Measurements from ENCODE around the gene ENAH.

Gene ENAH

DNA sequence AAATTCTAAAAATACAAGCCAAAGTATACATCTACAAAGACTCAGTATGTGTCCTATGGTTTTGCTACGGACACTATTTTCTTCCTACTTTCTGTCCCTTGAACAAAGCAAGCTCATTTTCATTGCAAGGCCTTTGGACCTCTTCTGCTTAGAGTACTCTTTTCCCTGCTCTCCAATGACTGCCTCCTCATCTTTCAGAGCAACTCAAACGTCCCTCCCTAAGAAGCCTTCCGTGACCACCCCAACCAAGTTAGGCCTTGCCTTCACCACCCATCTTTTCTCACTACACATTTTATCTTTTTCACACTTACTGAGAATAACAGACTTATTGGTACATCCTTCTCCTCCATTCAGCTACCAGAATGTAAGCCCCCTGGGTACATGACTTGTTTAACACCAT is 39.9 kb downstream of the ENAH start:
- ATAC-seq (no peak), DNase-seq (no peak)
- Mint-ChIP-seq H3K27ac (no peak overlapping the region), H3K36me3 (ENCODE audit: low read depth) (no peaks in the 10 kb centered on the region), H3K4me3 (no peak overlapping the region), H3K27me3 (no peaks in the 10 kb centered on the region), H3K9me3 (no peaks in the 10 kb centered on the region), H3K4me1 (no peaks in the 10 kb centered on the region)

DNA sequence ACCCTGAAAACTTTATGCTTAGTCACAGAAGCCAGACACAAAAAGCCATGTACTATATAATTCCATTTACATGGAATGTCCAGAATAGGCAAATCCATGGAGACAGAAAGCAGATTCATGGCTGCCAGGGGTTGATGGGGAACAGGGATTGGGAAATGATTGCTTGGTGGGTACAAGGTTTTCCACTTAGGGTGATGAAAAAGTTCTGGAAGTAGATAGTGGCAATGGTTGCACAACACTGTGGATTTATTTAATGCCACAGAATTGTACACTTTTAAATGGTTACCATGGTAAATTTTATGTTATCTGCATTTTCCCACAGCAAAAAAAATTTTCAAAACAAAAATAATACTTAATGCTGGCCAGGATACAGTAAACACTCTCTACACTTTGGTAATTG is 40.6 kb downstream of the ENAH start:
- Mint-ChIP-seq H3K27ac (no peak overlapping the region), H3K27me3 (no peaks in the 10 kb centered on the region), H3K36me3 (ENCODE audit: low read depth) (no peaks in the 10 kb centered on the region), H3K9me3 (no peaks in the 10 kb centered on the region), H3K4me1 (no peaks in the 10 kb centered on the region), H3K4me3 (no peak overlapping the region)
- ATAC-seq: no peak
- DNase-seq: no peak

DNA sequence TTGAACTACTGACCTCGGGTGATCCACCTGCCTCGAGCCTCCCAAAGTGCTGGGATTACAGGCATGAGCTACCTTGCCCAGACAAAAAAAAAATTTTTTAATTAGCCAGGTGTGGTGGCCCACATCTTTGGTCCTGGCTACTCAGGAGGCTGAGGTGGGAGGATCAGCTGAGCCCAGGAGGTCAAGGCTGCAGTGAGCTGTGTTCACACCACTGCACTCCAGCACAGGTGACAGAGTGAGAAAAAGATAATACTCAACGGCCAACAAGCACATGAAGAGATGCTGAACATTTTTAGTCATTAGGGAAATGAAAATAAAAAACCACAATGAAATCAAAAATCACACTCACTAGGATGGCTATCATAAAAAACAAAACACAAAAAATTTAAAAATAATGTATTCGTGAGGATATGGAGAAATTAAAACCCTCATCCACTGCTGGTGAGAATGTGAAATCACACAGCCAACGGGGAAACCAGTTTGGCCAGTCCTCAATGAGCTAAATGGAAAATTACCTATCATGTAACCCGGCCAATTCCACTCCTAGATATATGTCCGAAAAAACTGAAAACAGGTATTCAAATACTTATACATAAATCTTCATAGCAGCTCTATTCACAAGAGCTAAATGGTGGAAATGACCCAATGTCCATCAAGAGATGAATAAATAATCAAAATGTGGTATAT is 41.2 kb downstream of the ENAH start:
- no peak overlapping the region for H3K4me3 Mint-ChIP-seq
- no peak for ATAC-seq
- H3K36me3 Mint-ChIP-seq (ENCODE audit: low read depth): no peaks in the 10 kb centered on the region
- DNase-seq: no peak
- no peaks in the 10 kb centered on the region for H3K9me3 Mint-ChIP-seq
- no peak overlapping the region for H3K27ac Mint-ChIP-seq
- no peaks in the 10 kb centered on the region for H3K4me1 Mint-ChIP-seq
- H3K27me3 Mint-ChIP-seq: no peaks in the 10 kb centered on the region

DNA sequence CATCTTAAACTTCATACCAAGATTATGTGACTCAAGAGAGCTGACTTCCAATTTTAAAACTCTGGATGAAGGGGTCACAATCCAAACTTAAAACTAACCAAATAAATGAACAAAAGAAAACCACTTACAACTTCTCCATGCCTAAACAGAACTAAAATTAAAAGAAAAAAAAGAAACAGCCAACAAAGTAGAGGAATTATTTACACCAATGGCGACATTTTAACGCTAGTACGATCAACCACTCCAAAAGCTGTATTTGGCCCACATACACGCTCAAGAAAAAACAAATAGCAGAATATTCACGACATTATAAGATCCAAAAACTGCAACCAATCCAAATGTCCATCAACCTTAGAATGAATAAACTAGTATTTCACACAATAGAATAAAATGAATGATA is 42.4 kb downstream of the ENAH start:
- no peaks in the 10 kb centered on the region for H3K9me3 Mint-ChIP-seq
- ATAC-seq (no peak), DNase-seq (no peak)
- H3K4me1 Mint-ChIP-seq: no peaks in the 10 kb centered on the region
- H3K27ac Mint-ChIP-seq: no peak overlapping the region
- no peak overlapping the region for H3K4me3 Mint-ChIP-seq
- no peaks in the 10 kb centered on the region for H3K27me3 Mint-ChIP-seq
- H3K36me3 Mint-ChIP-seq (ENCODE audit: low read depth): no peaks in the 10 kb centered on the region

DNA sequence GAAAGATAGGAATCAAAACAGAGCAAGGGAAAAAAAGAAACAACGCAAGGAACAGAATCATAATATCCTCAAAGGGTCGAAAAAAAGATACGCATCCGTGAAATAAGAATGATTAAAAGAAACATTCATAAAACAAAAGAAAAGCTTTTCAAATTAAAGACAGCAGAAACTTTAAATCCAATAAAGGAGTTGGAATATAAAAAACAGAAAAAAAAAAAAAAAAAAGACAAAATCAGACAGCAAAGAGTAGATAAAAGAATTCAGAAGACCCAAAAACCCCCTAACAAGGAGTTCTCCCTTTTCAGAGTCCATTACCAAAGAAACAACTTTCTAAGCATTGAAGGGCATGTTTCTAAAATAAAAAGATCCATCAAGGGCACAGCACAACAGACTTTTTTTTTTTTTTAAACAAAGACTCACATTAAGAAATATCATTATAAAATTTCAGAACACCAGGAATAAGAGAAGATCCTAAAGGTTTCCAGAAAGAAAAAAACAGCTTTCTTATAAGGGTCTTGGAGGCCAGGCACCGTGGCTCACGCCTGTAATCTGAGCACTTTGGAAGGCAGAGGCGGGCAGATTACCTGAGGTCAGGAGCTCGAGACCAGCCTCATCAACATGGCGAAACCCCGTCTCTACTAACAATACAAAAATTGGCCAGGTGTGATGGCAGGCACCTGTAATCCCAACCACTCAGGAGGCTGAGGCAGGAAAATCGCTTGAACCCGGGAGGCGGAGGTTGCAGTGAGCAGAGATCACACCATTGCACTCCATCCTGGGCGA is 44.7 kb downstream of the ENAH start:
- Mint-ChIP-seq H3K27ac (no peak overlapping the region), H3K27me3 (no peaks in the 10 kb centered on the region), H3K4me3 (no peak overlapping the region), H3K36me3 (ENCODE audit: low read depth) (no peaks in the 10 kb centered on the region), H3K4me1 (no peaks in the 10 kb centered on the region), H3K9me3 (no peaks in the 10 kb centered on the region)
- no peak for ATAC-seq
- no peak for DNase-seq

DNA sequence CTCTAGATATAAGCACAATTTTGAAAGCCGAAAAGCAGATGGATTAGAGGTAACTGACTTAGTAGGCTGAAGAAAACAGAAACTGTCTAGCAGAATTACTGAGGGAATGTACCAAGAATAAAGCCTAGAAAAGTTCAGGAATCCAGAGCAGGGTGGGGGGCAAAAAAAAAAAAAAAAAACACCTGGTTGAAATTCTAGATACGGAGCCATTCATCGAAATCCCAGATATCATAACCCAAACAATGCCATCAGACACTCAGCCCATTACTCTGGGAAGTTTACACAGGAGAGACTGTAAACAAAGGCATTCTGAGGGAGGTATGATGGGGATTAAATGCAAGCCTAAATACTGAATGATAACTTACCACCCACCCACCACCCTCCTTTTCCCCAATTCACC is 45.6 kb downstream of the ENAH start:
- Mint-ChIP-seq H3K4me1 (no peaks in the 10 kb centered on the region), H3K9me3 (no peaks in the 10 kb centered on the region), H3K27ac (no peak overlapping the region), H3K36me3 (ENCODE audit: low read depth) (no peaks in the 10 kb centered on the region), H3K4me3 (no peak overlapping the region), H3K27me3 (no peaks in the 10 kb centered on the region)
- no peak for ATAC-seq
- DNase-seq: no peak

DNA sequence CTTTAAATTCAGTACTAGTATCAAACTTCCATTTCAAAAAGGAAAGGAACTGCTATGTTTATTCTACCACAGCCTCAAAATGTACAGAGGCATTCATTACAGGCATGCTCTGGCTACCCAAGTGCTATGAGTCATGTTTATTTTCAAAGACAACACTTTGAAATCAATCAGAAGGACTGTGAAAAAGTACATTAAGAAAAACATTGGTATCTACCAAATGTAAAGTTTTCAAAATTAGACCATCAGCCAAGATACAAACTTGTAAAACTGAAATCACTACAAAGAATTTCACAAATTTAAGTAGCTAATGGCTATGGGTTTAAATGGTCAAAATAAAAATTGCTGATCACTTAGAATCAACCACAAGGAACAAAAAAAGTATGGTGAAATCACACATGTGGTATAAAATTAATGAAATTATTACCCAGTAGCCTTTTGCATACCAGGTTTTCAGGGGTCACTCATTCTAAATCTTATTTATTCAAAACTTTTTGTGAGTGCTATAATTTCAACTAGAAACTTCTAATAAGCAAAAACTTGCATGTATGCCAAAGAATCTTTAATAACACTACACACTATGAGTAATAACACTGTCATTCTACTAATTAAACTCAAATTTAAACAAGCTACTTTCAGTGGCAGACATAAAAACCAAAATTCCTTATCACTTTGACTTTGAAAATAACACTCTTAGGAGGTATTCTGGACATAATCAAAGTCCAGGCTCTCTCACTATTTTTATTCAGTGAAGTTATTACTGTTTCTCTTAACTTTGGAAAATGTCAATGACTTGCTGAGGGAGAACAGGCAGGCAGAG is 49.2 kb downstream of the ENAH start:
- DNase-seq: no peak
- Mint-ChIP-seq H3K9me3 (peaks cover 4% of the 10 kb centered on the region), H3K4me3 (no peak overlapping the region), H3K27me3 (no peaks in the 10 kb centered on the region), H3K27ac (no peak overlapping the region), H3K4me1 (no peaks in the 10 kb centered on the region), H3K36me3 (ENCODE audit: low read depth) (no peaks in the 10 kb centered on the region)
- no peak for ATAC-seq

DNA sequence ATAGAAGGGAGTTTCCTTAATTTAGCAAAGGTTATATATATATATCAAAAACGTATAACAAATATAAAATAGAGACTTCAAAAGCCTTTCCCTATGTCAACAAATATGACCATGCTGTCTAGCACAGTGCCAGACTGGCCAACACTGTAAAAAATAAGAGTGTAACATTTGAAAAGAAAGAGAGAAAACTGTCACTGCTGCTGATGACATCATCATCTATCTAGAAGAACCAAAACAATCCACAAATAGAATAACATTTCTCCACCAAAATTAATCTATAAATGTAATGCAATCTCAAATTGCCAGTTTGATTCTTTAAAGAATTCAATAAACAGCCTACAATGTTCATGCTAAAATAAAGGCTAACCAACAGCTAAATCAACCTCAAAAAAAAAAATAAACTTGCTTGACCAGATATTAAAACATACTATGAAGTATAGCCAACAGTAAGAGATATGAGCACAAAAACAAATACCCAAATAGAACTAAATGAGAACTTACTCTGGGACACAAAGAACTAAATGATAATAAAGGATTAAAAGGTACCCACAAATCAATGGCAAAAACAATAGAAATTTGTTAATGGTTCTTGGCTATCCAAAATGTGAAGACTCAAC is 50.2 kb downstream of the ENAH start:
- no peak for ATAC-seq

DNA sequence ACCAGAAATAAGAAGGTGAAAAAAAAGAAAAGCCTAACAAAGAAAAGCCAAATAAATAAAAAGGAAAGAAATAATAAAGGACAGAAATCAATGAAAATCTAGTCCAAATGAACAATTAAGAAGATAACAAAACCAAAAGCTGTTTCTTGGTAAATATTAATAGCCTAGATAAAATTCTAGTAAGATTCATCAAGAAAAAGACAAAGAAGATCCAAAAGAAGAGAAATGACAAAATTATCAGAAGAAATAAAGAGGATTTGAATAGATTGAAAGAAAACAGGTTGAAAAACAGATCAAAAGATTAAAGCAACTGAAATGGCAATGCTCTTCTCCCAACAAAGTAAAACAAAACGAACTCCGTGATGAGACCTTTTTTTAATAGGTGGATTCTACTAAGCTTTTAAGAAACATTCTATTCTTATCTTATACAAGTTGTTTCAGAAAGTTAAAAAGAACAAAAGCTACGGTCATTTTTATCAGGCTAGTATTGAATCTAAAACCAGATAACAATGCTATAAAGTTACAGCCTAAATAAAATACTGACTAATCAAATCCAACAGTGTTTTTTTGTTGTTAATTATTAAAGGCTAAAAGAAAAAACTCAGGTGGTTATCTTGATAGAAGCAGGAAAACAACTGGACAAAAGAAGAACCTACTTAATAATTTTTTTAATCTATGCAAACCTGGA is 50.9 kb downstream of the ENAH start:
- ATAC-seq (no peak), DNase-seq (no peak)
- peaks cover 4% of the 10 kb centered on the region for H3K9me3 Mint-ChIP-seq
- no peaks in the 10 kb centered on the region for H3K36me3 Mint-ChIP-seq (ENCODE audit: low read depth)
- H3K27me3 Mint-ChIP-seq: no peaks in the 10 kb centered on the region
- H3K4me1 Mint-ChIP-seq: no peaks in the 10 kb centered on the region
- H3K4me3 Mint-ChIP-seq: no peak overlapping the region
- no peak overlapping the region for H3K27ac Mint-ChIP-seq

More for the DNA sequence above, 50.2 kb downstream of the ENAH start:
- H3K4me3 Mint-ChIP-seq: no peak overlapping the region
- H3K27me3 Mint-ChIP-seq: no peaks in the 10 kb centered on the region
- no peak for DNase-seq
- peaks cover 4% of the 10 kb centered on the region for H3K9me3 Mint-ChIP-seq
- no peak overlapping the region for H3K27ac Mint-ChIP-seq
- no peaks in the 10 kb centered on the region for H3K4me1 Mint-ChIP-seq
- H3K36me3 Mint-ChIP-seq (ENCODE audit: low read depth): no peaks in the 10 kb centered on the region

DNA sequence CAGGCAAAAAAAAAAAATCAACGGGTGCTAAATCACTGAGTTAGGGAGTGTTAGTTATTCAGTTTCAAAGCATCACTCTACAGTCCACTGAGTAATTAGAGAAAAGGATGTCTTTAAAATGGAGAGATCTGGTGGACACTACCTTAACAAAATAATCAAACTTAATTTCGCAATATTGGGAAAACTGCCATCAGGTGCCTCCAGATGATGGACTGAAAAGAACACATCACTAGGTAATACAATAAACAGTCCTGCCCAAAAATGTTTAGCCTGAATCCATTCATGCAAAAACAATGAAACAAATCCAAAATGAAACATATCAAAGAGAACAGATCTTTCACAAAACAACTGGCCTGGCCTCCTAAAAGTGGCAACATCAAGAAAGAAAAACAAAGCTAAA is 54.1 kb downstream of the ENAH start:
- no peak overlapping the region for H3K27ac Mint-ChIP-seq
- no peaks in the 10 kb centered on the region for H3K36me3 Mint-ChIP-seq (ENCODE audit: low read depth)
- no peaks in the 10 kb centered on the region for H3K4me1 Mint-ChIP-seq
- no peaks in the 10 kb centered on the region for H3K27me3 Mint-ChIP-seq
- ATAC-seq (no peak), DNase-seq (no peak)
- peaks cover 4% of the 10 kb centered on the region for H3K9me3 Mint-ChIP-seq
- H3K4me3 Mint-ChIP-seq: no peak overlapping the region

DNA sequence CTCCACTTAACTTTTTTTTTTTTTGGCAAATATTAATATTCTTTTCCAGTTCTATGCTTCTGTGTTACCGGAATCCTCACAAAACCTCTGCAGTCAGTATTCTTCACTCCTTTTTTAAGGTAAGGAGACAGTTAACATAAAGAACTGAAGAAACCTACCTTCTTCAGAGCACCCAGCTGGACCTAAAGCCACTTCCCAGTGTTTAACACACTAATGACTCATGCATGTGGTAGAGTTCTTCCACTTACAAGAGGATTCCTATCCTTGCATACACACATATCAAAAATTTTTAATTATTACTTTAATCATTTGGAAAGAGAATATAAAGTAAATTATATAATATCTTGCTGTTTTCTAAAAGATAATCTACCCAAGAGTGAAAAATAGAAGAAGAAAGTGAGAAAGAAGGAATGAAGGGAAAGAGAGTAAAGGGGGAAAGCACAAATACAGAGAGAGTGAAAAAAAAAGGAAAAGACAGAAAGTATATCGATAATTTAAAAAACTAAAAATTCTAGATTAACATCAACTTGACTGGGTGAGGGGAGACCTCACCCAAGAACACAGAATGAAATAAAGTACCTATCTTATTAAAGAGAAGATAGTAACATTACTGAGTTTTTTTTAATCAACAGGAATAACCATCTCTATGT is 54.9 kb downstream of the ENAH start:
- Mint-ChIP-seq H3K9me3 (peaks cover 4% of the 10 kb centered on the region), H3K27me3 (no peaks in the 10 kb centered on the region), H3K4me1 (no peaks in the 10 kb centered on the region), H3K27ac (no peak overlapping the region), H3K4me3 (no peak overlapping the region), H3K36me3 (ENCODE audit: low read depth) (no peaks in the 10 kb centered on the region)
- DNase-seq (no peak), ATAC-seq (no peak)

DNA sequence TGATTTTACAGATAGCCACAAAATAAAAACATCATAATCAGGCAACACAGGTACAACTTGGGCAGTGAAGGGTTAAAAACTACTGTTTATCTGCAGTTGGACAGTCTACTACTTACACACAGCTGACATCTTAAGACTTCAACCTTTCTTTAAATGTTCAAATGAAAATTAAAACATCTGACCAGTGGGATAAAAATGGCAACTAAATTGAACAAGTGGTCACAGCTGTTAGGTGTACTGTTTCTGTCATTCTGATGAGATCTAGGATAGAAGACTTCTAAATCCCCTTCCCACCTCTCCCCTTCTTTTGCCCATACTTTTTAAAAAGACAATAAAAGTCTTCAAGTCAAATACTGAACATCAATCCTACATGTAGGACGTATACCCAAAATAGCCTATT is 56.2 kb downstream of the ENAH start:
- Mint-ChIP-seq H3K36me3 (ENCODE audit: low read depth) (no peaks in the 10 kb centered on the region), H3K27me3 (no peaks in the 10 kb centered on the region), H3K9me3 (peaks cover 4% of the 10 kb centered on the region), H3K27ac (no peak overlapping the region), H3K4me1 (no peaks in the 10 kb centered on the region), H3K4me3 (no peak overlapping the region)
- ATAC-seq (no peak), DNase-seq (no peak)

DNA sequence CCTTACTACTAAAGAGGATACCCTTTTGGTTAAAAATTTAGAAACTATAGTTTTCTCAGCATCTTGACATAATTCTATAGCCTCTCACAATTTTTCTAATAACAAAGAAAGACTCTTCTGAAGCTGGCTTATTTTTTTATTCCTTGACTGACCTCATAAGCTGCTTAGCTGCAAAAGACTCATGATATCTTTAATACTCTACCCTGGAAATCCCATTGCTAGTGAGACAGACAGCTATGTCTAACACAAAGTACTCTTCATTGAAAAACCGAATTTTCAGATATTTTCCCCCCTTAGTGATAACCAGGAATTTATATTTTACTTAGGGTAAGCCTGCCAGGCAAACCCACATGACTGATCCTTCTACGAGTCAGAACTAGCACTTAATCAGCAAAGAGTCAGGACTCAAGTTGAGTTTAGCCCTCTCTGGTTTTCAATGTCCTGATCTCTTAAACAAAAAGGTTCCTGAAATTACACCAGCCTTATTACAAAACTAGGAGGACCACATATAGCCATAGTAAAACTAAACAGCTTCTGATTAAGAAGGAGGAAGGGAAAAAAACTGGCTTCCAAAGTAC is 56.9 kb downstream of the ENAH start:
- Mint-ChIP-seq H3K36me3 (ENCODE audit: low read depth) (no peaks in the 10 kb centered on the region), H3K9me3 (peaks cover 4% of the 10 kb centered on the region), H3K4me1 (no peaks in the 10 kb centered on the region), H3K4me3 (no peak overlapping the region), H3K27me3 (no peaks in the 10 kb centered on the region), H3K27ac (no peak overlapping the region)
- ATAC-seq (no peak), DNase-seq (no peak)

Measured in activated naive CD8-positive, alpha-beta T cell treated with anti-CD3 and anti-CD28 coated beads, Interleukin-2, amount 50 U/mL, for 24 hours (primary cell).